Mesenchymal stem cell (in vitro differentiated cells and primary cell): ENCODE measurements around the gene PCSK2.

Experiments used
- DNase-seq: peaks from one replicate; pipeline ENCODE4 v3.0.0-alpha.2; 2013
- H2AFZ ChIP-seq: one replicate; pipeline ENCODE4 v1.6.1; 2013; ENCODE audit warnings: low read depth, mild to moderate bottlenecking, control low read depth, inconsistent platforms, low read length, moderate library complexity
- H2AK5ac ChIP-seq: 2 replicates; pipeline ENCODE4 v1.6.1; 2013; ENCODE audit warnings: low read length, moderate library complexity, mild to moderate bottlenecking, inconsistent platforms; ENCODE audit not compliant: severe bottlenecking
- H2BK120ac ChIP-seq: one replicate; pipeline ENCODE4 v1.6.1; 2013; ENCODE audit warnings: low read depth, mild to moderate bottlenecking, inconsistent platforms, low read length, moderate library complexity
- H2BK12ac ChIP-seq, 2 experiments: one replicate each; pipeline ENCODE4 v1.6.1; 2013; ENCODE audit warnings: inconsistent platforms in 2 of 2, low read length in 2 of 2, mild to moderate bottlenecking in 2 of 2, moderate library complexity in 2 of 2, control low read depth in 1 of 2
- H2BK15ac ChIP-seq: one replicate; pipeline ENCODE4 v1.6.1; 2013; ENCODE audit warnings: mild to moderate bottlenecking, low read depth, inconsistent platforms; ENCODE audit not compliant: poor library complexity, severe bottlenecking
- H2BK5ac ChIP-seq: 2 replicates; pipeline ENCODE4 v1.6.1; 2013; ENCODE audit warnings: low read depth, mild to moderate bottlenecking, low read length, control low read depth, inconsistent platforms; ENCODE audit not compliant: poor library complexity, severe bottlenecking
- H3K14ac ChIP-seq, 2 experiments: one replicate each; pipeline ENCODE4 v1.6.1; 2013; ENCODE audit warnings: inconsistent platforms in 2 of 2, low read length in 2 of 2, control low read depth in 1 of 2, mild to moderate bottlenecking in 1 of 2, moderate library complexity in 1 of 2
- H3K18ac ChIP-seq, 2 experiments: one replicate each; pipeline ENCODE4 v1.6.1; 2013; ENCODE audit warnings: inconsistent platforms in 2 of 2, low read length in 2 of 2, control low read depth in 1 of 2, low read depth in 1 of 2, mild to moderate bottlenecking in 1 of 2
- H3K23ac ChIP-seq, 2 experiments: one replicate each; pipeline ENCODE4 v1.6.1; 2013; ENCODE audit warnings: inconsistent platforms in 2 of 2, low read length in 2 of 2, mild to moderate bottlenecking in 2 of 2, moderate library complexity in 2 of 2, control low read depth in 1 of 2
- H3K27ac ChIP-seq: 2 replicates; pipeline ENCODE4 v1.5.1; 2013; ENCODE audit warnings: mild to moderate bottlenecking, moderate library complexity, low read length, control low read depth, inconsistent platforms; ENCODE audit not compliant: poor library complexity, severe bottlenecking
- H3K27me3 ChIP-seq, 2 experiments: 2 replicates each; pipeline versions ENCODE4 v1.6.1 to v1.7.0; 2013; ENCODE audit warnings: low read length in 2 of 2, mild to moderate bottlenecking in 2 of 2, moderate library complexity in 2 of 2, control low read depth in 1 of 2, inconsistent platforms in 1 of 2; ENCODE audit not compliant: control insufficient read depth in 1 of 2, insufficient read depth in 1 of 2
- H3K36me3 ChIP-seq, 2 experiments: 2 replicates each; pipeline versions ENCODE4 v1.6.1 to v1.7.0; 2013; ENCODE audit warnings: low read length in 2 of 2, control low read depth in 1 of 2, inconsistent platforms in 1 of 2, low read depth in 1 of 2, mild to moderate bottlenecking in 1 of 2; ENCODE audit not compliant: insufficient read depth in 2 of 2, control insufficient read depth in 1 of 2
- H3K4ac ChIP-seq, 2 experiments: one replicate each; pipeline ENCODE4 v1.6.1; 2013; ENCODE audit warnings: inconsistent platforms in 2 of 2, low read length in 2 of 2, mild to moderate bottlenecking in 2 of 2, moderate library complexity in 2 of 2, control low read depth in 1 of 2, low read depth in 1 of 2
- H3K4me1 ChIP-seq: 2 replicates; pipeline ENCODE4 v1.6.1; 2013; ENCODE audit warnings: low read depth, low read length, control low read depth; ENCODE audit not compliant: control insufficient read depth, insufficient read depth
- H3K4me2 ChIP-seq: 2 replicates; pipeline ENCODE4 v1.6.1; 2013; ENCODE audit warnings: low read length, mild to moderate bottlenecking, inconsistent platforms; ENCODE audit not compliant: poor library complexity, severe bottlenecking
- H3K4me3 ChIP-seq, 2 experiments: 2 replicates each; pipeline versions ENCODE4 v1.5.1 to v1.7.0; 2013; ENCODE audit warnings: low read length in 2 of 2, mild to moderate bottlenecking in 2 of 2, control low read depth in 1 of 2, low read depth in 1 of 2; ENCODE audit not compliant: insufficient read depth in 1 of 2
- H3K79me1 ChIP-seq: replicated peaks from 2 replicates; pipeline ENCODE4 v1.6.1; 2013; ENCODE audit warnings: mild to moderate bottlenecking, control low read depth, low read length, inconsistent platforms; ENCODE audit not compliant: poor library complexity, severe bottlenecking
- H3K9ac ChIP-seq: 2 replicates; pipeline ENCODE4 v1.7.0; 2013; ENCODE audit warnings: mild to moderate bottlenecking, low read length, moderate library complexity
- H3K9me3 ChIP-seq: 2 replicates; pipeline ENCODE4 v1.7.0; 2013; ENCODE audit warnings: mild to moderate bottlenecking, low read length; ENCODE audit not compliant: control insufficient read depth
- H4K8ac ChIP-seq: one replicate; pipeline ENCODE4 v1.6.1; 2013; ENCODE audit warnings: inconsistent platforms, mild to moderate bottlenecking, low read length, moderate library complexity
- H4K91ac ChIP-seq: one replicate; pipeline ENCODE4 v1.6.1; 2013; ENCODE audit warnings: mild to moderate bottlenecking, low read length, inconsistent platforms
- WGBS: methylation state at CpG from one replicate; pipeline ENCODE4 v1.1.7; 2013; ENCODE audit warnings: mixed read lengths; 5-methylcytosine and 5-hydroxymethylcytosine counted together

The PCSK2 gene

GRCh38 chr20:17276101-17276500, 49.3 kb downstream of the PCSK2 start:
- Histone ChIP-seq H3K23ac (no peak overlapping the region), H2AFZ (no peak overlapping the region), H3K9ac (no peak overlapping the region), H3K79me1 (no peaks in the 10 kb centered on the region), H3K36me3 (no peaks in the 10 kb centered on the region), H4K8ac (no peak overlapping the region), H2BK12ac (no peak overlapping the region), H2BK15ac (no peak overlapping the region), H2BK120ac (no peak overlapping the region), H3K27ac (no peak overlapping the region), H3K14ac (no peak overlapping the region), H3K27me3 (no peaks in the 10 kb centered on the region), H4K91ac (no peak overlapping the region), H2AK5ac (no peak overlapping the region), H3K9me3 (no peaks in the 10 kb centered on the region), H2BK5ac (no peak overlapping the region), H3K4ac (no peak overlapping the region), H3K4me3 (no peak overlapping the region), H3K18ac (no peak overlapping the region), H3K4me1 (no peaks in the 10 kb centered on the region), H3K4me2 (no peak overlapping the region)
- DNase-seq, result no peak

DNA sequence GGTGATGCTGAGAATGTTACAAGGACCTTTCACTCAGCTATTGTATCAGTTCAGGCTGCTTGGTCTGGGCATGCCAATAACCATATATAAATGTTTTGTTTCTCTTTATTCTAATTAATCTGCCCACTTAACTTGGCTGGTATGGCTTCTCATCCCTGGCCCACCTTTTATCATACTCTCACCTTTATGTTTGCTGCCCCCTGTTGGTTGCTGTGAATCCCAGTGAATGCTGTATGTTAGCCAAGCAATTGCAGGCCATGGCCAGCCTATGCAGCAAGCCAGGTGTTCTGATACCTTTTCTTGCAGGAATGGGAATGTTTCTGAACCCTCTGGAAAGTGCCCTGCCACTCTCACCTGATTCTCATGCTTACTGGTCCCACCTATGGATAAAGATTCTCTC, 54.6 kb downstream of the PCSK2 start:
- H2BK12ac ChIP-seq, result no peak overlapping the region

DNA sequence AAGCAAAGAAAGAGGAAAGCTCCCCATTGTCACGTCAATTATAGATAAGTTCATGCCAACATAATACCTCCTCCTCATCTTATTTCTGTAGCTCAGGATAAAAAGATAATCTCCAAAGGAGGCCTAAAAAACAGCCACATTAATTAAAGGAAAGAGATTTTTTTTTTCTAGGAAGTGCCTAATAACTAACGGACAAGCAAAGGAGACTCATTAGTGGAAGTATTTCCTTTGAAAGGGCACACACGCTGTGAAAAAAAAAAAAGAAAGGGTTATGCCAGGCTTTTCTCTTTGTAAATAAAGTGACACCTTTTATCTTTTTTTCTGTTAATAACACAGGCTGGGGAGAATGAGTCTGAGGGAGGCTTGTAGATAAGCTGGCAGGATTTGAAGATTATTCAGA, 55.7 kb downstream of the PCSK2 start:
- Histone ChIP-seq H2AFZ (no peak overlapping the region), H3K14ac (no peak overlapping the region), H3K9ac (no peak overlapping the region), H3K18ac (no peak overlapping the region), H4K8ac (no peak overlapping the region), H3K9me3 (no peaks in the 10 kb centered on the region), H3K23ac (no peak overlapping the region), H3K4me2 (no peak overlapping the region), H2AK5ac (no peak overlapping the region), H3K4me1 (no peaks in the 10 kb centered on the region), H3K4ac (no peak overlapping the region), H3K27ac (no peak overlapping the region), H2BK12ac (no peak overlapping the region), H2BK15ac (no peak overlapping the region), H3K4me3 (no peak overlapping the region), H3K27me3 (no peaks in the 10 kb centered on the region), H3K36me3 (no peaks in the 10 kb centered on the region), H2BK120ac (no peak overlapping the region), H3K79me1 (no peaks in the 10 kb centered on the region), H2BK5ac (no peak overlapping the region), H4K91ac (no peak overlapping the region)
- no peak for DNase-seq
- WGBS, result 73% methylated on average over 3 of the region's 3 CpGs

More for the DNA sequence above, 54.6 kb downstream of the PCSK2 start:
- no peak overlapping the region for H3K4me2 ChIP-seq
- no peak overlapping the region for H2AK5ac ChIP-seq
- no peak overlapping the region for H3K23ac ChIP-seq
- H3K4me1 ChIP-seq, result no peaks in the 10 kb centered on the region
- no peak overlapping the region for H4K8ac ChIP-seq
- H3K4me3 ChIP-seq, result no peak overlapping the region
- H3K9me3 ChIP-seq, result no peaks in the 10 kb centered on the region
- no peak overlapping the region for H3K18ac ChIP-seq
- H2BK5ac ChIP-seq, result no peak overlapping the region
- H3K27me3 ChIP-seq, result no peaks in the 10 kb centered on the region
- H2BK15ac ChIP-seq, result no peak overlapping the region
- H4K91ac ChIP-seq, result no peak overlapping the region
- H3K36me3 ChIP-seq, result no peaks in the 10 kb centered on the region
- no peak overlapping the region for H3K14ac ChIP-seq
- DNase-seq, result no peak
- no peak overlapping the region for H2BK120ac ChIP-seq
- H2AFZ ChIP-seq, result no peak overlapping the region
- H3K9ac ChIP-seq, result no peak overlapping the region
- no peak overlapping the region for H3K27ac ChIP-seq
- H3K79me1 ChIP-seq, result no peaks in the 10 kb centered on the region
- H3K4ac ChIP-seq, result no peak overlapping the region

DNA sequence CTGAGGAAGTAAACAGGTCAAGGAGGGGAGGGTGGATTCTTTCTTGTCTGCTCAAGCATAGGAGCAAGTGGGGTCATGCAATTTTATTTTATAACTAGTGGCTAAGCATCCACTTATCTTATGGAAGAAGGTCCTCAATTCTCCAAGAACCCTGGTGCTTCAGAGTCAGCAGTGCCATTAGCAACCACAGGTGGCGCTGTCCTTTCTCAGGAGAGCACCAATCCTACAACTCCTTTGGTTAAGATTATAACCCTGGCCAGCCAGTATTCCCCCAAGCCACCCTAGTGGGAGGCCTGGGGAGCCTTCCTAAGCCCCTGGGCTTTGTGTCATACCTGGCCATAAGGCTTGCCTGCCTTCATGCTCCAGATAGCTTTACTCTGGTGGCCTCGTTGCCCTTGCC, 60.7 kb downstream of the PCSK2 start:
- H3K4me1 ChIP-seq, result no peaks in the 10 kb centered on the region
- H3K9me3 ChIP-seq, result no peaks in the 10 kb centered on the region
- no peak overlapping the region for H3K4ac ChIP-seq
- no peak overlapping the region for H2BK12ac ChIP-seq
- no peaks in the 10 kb centered on the region for H3K36me3 ChIP-seq
- no peak overlapping the region for H2BK5ac ChIP-seq
- no peak overlapping the region for H3K14ac ChIP-seq
- WGBS, result 26% methylated on average over 2 of the region's 2 CpGs
- no peak overlapping the region for H3K4me2 ChIP-seq
- no peak overlapping the region for H3K23ac ChIP-seq
- no peaks in the 10 kb centered on the region for H3K79me1 ChIP-seq
- no peak for DNase-seq
- no peak overlapping the region for H3K9ac ChIP-seq
- H3K4me3 ChIP-seq, result no peak overlapping the region
- no peak overlapping the region for H2AK5ac ChIP-seq
- no peak overlapping the region for H4K91ac ChIP-seq
- no peak overlapping the region for H3K27ac ChIP-seq
- no peak overlapping the region for H2BK120ac ChIP-seq
- no peak overlapping the region for H2AFZ ChIP-seq
- no peak overlapping the region for H4K8ac ChIP-seq
- H3K27me3 ChIP-seq, result no peaks in the 10 kb centered on the region
- H3K18ac ChIP-seq, result no peak overlapping the region
- H2BK15ac ChIP-seq, result no peak overlapping the region
